ENCODE measurements around the gene MAG.

MAG gene

GRCh38 chr19:35306473-35307246 is 14.7 kb downstream of the MAG start:
- Histone ChIP-seq H3K9me3 (ENCODE audit: control insufficient read depth, low read length) (no peaks in the 10 kb centered on the region), H3K27me3 (replicated peaks; ENCODE audit: control insufficient read depth, insufficient read depth, low read length) (peaks cover 25% of the 10 kb centered on the region), H3K9ac (ENCODE audit: low read length) (no peak overlapping the region), H3K36me3 (ENCODE audit: control insufficient read depth, insufficient read depth, low read length, severe bottlenecking) (no peaks in the 10 kb centered on the region), H3K4me3 (ENCODE audit: low read length) (no peak overlapping the region), H3K4me1 (ENCODE audit: control insufficient read depth, insufficient read depth, low read length) (no peaks in the 10 kb centered on the region)
- no peak for DNase-seq (ENCODE audit: low read depth)

- Histone ChIP-seq H3K4me1 (ENCODE audit: control insufficient read depth, insufficient read depth, low read length) (no peaks in the 10 kb centered on the region), H3K9me3 (ENCODE audit: control insufficient read depth, low read length) (no peaks in the 10 kb centered on the region), H3K27me3 (replicated peaks; ENCODE audit: control insufficient read depth, insufficient read depth, low read length) (peaks cover 15% of the 10 kb centered on the region), H3K36me3 (ENCODE audit: control insufficient read depth, insufficient read depth, low read length, severe bottlenecking) (no peaks in the 10 kb centered on the region), H3K9ac (ENCODE audit: low read length) (no peak overlapping the region), H3K4me3 (ENCODE audit: low read length) (no peak overlapping the region)
- no peak for DNase-seq (ENCODE audit: low read depth)
Observed at GRCh38 chr19:35307931-35308330, 16.0 kb downstream of the MAG start.

DNA sequence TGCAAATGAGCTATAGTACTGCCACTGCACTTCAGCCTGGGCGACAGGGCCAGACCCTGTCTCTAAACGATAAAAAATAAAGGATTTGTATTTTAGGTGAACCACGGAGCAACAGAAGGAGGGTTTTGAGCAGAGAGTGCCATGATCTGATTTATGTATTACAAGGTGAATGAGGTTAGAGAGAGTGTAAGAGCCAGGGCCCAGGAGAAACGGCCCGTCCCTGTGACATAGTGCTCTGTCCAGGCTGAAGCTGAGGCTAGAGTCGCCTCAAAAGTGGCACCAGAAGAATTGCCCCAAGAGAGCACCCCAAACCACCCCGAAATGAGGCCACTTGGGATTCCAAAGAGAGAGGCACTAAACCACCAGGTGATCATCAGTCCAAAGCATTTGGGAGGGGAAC is 16.9 kb downstream of the MAG start:
- Histone ChIP-seq H3K36me3 (ENCODE audit: control insufficient read depth, insufficient read depth, low read length, severe bottlenecking) (no peaks in the 10 kb centered on the region), H3K4me3 (ENCODE audit: low read length) (no peak overlapping the region), H3K27me3 (replicated peaks; ENCODE audit: control insufficient read depth, insufficient read depth, low read length) (peaks cover 7% of the 10 kb centered on the region)

GRCh38 chr19:35309481-35310279 is 17.7 kb downstream of the MAG start:
- H3K4me1 ChIP-seq (ENCODE audit: control insufficient read depth, insufficient read depth, low read length), result no peaks in the 10 kb centered on the region
- DNase-seq (ENCODE audit: low read depth), result no peak
- no peak overlapping the region for H3K9ac ChIP-seq (ENCODE audit: low read length)
- H3K4me3 ChIP-seq (ENCODE audit: low read length), result no peak overlapping the region
- H3K36me3 ChIP-seq (ENCODE audit: control insufficient read depth, insufficient read depth, low read length, severe bottlenecking), result no peaks in the 10 kb centered on the region
- H3K27me3 ChIP-seq (replicated peaks; ENCODE audit: control insufficient read depth, insufficient read depth, low read length), result peaks cover 7% of the 10 kb centered on the region
- no peaks in the 10 kb centered on the region for H3K9me3 ChIP-seq (ENCODE audit: control insufficient read depth, low read length)

More for the DNA sequence above, 16.9 kb downstream of the MAG start:
- H3K4me1 ChIP-seq (ENCODE audit: control insufficient read depth, insufficient read depth, low read length), result no peaks in the 10 kb centered on the region
- DNase-seq (ENCODE audit: low read depth), result no peak
- no peaks in the 10 kb centered on the region for H3K9me3 ChIP-seq (ENCODE audit: control insufficient read depth, low read length)
- H3K9ac ChIP-seq (ENCODE audit: low read length), result no peak overlapping the region

DNA sequence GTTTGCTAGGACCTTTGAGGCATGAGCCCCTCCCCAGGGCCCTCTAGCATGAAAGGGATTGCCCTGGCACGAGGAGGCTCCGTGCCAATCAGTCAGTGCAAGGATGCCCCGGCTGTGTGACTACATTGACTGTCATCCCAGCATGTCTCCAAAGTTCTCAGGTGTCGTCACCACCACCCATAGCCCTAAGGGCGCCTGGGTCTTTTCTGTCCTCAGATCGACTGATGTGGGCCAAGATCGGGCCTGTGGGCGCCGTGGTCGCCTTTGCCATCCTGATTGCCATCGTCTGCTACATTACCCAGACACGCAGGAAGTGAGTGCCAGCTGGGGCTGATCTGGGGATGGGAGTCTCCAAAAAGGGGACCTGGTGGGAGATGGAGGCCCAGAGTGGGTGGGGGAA is 18.4 kb downstream of the MAG start:
- no peak overlapping the region for H3K9ac ChIP-seq (ENCODE audit: low read length)
- no peak for DNase-seq (ENCODE audit: low read depth)
- no peaks in the 10 kb centered on the region for H3K9me3 ChIP-seq (ENCODE audit: control insufficient read depth, low read length)
- H3K36me3 ChIP-seq (ENCODE audit: control insufficient read depth, insufficient read depth, low read length, severe bottlenecking), result no peaks in the 10 kb centered on the region
- H3K4me1 ChIP-seq (ENCODE audit: control insufficient read depth, insufficient read depth, low read length), result no peaks in the 10 kb centered on the region
- peaks cover 7% of the 10 kb centered on the region for H3K27me3 ChIP-seq (replicated peaks; ENCODE audit: control insufficient read depth, insufficient read depth, low read length)
- H3K4me3 ChIP-seq (ENCODE audit: low read length), result no peak overlapping the region

DNA sequence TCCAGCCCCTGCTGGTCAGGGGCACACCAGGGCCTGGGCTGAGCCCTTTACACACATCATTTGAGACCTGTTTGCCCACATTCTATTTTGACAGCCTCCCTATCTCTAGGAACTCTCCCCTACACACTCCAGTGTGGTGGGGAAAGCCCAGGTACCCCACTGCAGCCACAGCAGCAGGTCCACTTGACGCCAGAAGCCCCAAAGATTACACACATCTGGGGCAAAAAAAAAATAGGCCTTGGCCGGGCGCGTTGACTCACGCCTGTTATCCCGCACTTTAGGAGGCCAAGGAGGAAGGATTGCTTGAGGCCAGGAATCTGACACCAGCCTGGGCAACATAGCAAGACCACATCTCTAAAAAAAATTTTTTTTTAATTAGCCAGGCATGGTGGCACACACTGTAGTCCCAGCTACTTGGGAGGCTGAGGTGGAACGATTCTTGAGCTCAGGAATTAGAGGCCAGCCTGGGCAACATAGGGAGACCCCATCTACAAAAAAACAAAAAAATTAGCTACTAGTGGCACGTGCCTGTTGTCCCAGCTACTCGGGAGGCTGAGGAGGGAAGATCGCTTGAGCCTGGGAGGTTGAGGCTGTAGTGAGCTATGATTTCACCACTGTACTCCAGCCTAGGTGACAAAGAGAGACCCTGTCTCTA is 19.0 kb downstream of the MAG start:
- Histone ChIP-seq H3K27me3 (replicated peaks; ENCODE audit: control insufficient read depth, insufficient read depth, low read length) (peaks cover 7% of the 10 kb centered on the region), H3K4me3 (ENCODE audit: low read length) (no peak overlapping the region), H3K9me3 (ENCODE audit: control insufficient read depth, low read length) (no peaks in the 10 kb centered on the region), H3K9ac (ENCODE audit: low read length) (no peak overlapping the region), H3K36me3 (ENCODE audit: control insufficient read depth, insufficient read depth, low read length, severe bottlenecking) (no peaks in the 10 kb centered on the region), H3K4me1 (ENCODE audit: control insufficient read depth, insufficient read depth, low read length) (no peaks in the 10 kb centered on the region)
- DNase-seq (ENCODE audit: low read depth), result no peak

GRCh38 chr19:35311901-35312665 is 20.1 kb downstream of the MAG start:
- Histone ChIP-seq H3K9me3 (ENCODE audit: control insufficient read depth, low read length) (no peaks in the 10 kb centered on the region), H3K9ac (ENCODE audit: low read length) (no peak overlapping the region), H3K27me3 (replicated peaks; ENCODE audit: control insufficient read depth, insufficient read depth, low read length) (peaks cover 7% of the 10 kb centered on the region), H3K4me3 (ENCODE audit: low read length) (no peak overlapping the region), H3K36me3 (ENCODE audit: control insufficient read depth, insufficient read depth, low read length, severe bottlenecking) (no peaks in the 10 kb centered on the region), H3K4me1 (ENCODE audit: control insufficient read depth, insufficient read depth, low read length) (no peaks in the 10 kb centered on the region)
- DNase-seq (ENCODE audit: low read depth), result no peak

DNA sequence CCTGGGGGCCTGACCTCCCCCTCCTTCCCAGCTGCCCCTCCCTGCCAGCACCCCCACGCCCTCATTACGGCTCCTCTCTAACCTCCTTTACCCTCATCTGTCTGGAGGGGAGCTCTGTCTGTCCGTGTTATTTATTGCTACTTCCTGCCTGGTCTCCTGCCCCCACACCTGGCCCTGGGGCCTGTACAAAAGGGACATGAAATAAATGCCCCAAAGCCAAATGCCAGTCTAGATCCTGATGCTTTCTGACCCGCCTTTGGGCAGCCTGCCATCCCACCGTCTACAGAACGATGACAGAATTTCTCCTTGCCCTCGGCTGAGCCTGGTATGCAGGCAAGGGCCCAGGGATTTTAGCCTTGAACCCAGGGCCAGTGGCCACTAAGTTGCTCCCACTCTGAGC is 21.6 kb downstream of the MAG start:
- Histone ChIP-seq H3K36me3 (ENCODE audit: control insufficient read depth, insufficient read depth, low read length, severe bottlenecking) (no peaks in the 10 kb centered on the region), H3K9me3 (ENCODE audit: control insufficient read depth, low read length) (no peaks in the 10 kb centered on the region), H3K4me3 (ENCODE audit: low read length) (no peak overlapping the region), H3K27me3 (replicated peaks; ENCODE audit: control insufficient read depth, insufficient read depth, low read length) (peaks cover 4% of the 10 kb centered on the region), H3K4me1 (ENCODE audit: control insufficient read depth, insufficient read depth, low read length) (peaks cover 2% of the 10 kb centered on the region), H3K9ac (ENCODE audit: low read length) (no peak overlapping the region)
- DNase-seq (ENCODE audit: low read depth), result no peak

DNA sequence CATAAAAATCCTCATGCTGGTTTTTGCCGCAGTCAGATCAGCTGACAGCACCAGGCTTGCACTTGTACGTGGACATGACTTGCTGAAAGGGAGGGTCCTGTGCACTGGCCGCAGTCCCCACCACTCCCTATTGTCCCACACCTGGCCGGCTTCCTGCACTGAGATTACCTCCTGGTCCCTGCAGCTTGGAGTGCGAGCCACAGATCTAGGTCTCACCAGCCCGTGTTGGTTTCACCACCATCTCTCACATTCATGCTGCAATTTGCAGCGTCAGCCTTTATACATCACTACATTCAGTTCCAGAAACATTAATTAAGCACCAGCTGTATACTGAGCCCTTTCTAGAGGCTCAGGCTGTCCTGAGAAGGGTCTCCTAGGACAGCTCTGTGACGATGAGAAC is 22.1 kb downstream of the MAG start:
- DNase-seq (ENCODE audit: low read depth), result no peak
- H3K27me3 ChIP-seq (replicated peaks; ENCODE audit: control insufficient read depth, insufficient read depth, low read length), result peaks cover 4% of the 10 kb centered on the region
- H3K4me1 ChIP-seq (ENCODE audit: control insufficient read depth, insufficient read depth, low read length), result peaks cover 6% of the 10 kb centered on the region
- no peaks in the 10 kb centered on the region for H3K9me3 ChIP-seq (ENCODE audit: control insufficient read depth, low read length)
- no peaks in the 10 kb centered on the region for H3K36me3 ChIP-seq (ENCODE audit: control insufficient read depth, insufficient read depth, low read length, severe bottlenecking)
- H3K9ac ChIP-seq (ENCODE audit: low read length), result no peak overlapping the region
- H3K4me3 ChIP-seq (ENCODE audit: low read length), result no peak overlapping the region

DNA sequence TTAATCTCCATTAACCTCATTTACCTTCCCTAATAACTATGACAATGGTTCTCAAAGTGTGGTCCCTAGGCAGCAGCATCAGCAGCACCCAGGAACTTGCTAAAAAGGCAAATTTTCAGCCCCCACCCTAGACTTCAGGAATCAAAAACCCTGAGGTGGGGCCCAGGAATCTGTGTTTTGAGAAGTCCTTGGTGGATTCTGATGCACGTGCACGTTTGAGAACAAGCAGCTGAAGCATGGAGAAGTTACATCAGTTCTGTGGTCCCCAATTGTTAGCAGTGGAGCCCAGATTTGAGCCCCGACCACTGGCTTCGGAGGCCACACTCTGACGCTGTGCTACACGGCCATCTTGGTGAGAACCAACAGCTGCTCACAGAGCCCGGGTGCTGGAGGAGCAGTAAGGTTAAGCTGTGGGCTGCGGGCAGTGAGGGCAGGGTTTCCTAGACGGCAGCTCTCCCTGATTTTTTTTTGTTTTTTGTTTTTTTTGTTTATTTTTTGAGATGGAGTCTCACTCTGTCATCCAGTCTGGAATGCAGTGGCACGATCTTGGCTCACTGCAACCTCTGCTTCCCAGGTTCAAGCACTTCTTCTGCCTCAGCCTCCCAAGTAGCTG is 23.0 kb downstream of the MAG start:
- DNase-seq (ENCODE audit: low read depth), result no peak
- H3K4me3 ChIP-seq (ENCODE audit: low read length), result no peak overlapping the region
- no peaks in the 10 kb centered on the region for H3K9me3 ChIP-seq (ENCODE audit: control insufficient read depth, low read length)
- no peaks in the 10 kb centered on the region for H3K36me3 ChIP-seq (ENCODE audit: control insufficient read depth, insufficient read depth, low read length, severe bottlenecking)
- H3K4me1 ChIP-seq (ENCODE audit: control insufficient read depth, insufficient read depth, low read length), result peaks cover 9% of the 10 kb centered on the region
- peaks cover 4% of the 10 kb centered on the region for H3K27me3 ChIP-seq (replicated peaks; ENCODE audit: control insufficient read depth, insufficient read depth, low read length)
- H3K9ac ChIP-seq (ENCODE audit: low read length), result no peak overlapping the region
